NCI-H128 (cell line): Measurements from ENCODE around the gene DCTN1.

ENCODE experiments used
- DNase-seq: peaks from one replicate; lab custom pipeline; 2025; ENCODE audit not compliant: unreplicated experiment; lab: John Stamatoyannopoulos, UW

Gene DCTN1

DNA sequence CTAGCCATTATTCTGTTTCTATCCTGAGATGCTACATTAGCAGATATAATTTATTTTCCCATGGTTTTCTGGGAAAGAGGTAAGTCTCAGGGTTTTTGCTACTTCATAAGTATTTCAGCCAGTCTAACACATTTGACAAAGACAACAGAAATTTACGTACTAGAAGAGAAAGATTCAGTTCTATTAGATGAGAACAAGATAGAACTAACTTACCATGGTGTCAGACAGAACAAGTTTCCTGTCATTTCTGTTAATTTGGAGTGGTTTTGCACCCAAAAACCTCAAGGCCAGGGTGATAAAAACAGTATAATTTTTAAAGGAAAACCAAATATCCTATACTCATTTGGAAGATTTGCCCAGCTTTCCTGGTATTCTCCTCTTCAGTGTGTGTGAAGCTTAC, 52.5 kb downstream of the DCTN1 start:
- DNase-seq = no peak

DNA sequence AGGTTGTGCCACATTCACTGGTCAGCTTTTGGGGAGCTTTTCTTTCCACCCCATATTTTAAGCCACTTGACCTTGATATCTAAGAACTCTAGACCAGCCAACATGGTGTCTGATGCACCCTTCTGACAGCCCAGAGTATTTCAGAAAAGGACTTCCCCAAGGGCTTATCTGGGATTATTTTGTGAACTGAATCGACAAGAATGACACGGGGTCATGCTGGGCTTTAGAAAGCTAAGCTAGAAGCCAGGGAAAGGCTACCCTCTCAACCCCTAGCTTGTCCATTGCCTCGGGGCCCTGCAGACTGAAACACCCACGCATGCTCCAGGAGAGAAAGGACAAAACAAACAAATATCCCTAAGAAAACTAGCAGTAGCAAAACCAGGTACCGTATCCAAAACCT, 52.9 kb downstream of the DCTN1 start:
- no peak for DNase-seq

DNA sequence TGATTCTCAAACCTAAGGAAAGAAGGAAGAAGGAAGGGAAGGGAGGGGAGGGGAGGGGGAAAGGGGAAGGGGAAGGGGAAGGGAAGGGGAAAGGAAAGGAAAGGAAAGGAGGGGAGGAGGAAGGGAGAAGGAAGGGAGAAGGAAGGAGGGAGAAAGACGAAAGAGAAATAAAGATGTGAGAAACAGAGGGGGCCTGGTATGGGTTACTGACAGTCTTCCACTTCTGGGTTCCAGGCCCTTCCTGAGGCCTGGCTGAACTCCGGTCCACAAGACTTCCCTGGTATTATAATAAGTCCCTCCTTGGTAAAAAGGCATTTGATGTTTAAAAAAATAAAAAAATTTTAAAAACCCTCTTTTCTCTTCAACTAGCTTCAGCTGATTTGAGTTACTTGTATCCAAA, 54.3 kb downstream of the DCTN1 start:
- DNase-seq = no peak

DNA sequence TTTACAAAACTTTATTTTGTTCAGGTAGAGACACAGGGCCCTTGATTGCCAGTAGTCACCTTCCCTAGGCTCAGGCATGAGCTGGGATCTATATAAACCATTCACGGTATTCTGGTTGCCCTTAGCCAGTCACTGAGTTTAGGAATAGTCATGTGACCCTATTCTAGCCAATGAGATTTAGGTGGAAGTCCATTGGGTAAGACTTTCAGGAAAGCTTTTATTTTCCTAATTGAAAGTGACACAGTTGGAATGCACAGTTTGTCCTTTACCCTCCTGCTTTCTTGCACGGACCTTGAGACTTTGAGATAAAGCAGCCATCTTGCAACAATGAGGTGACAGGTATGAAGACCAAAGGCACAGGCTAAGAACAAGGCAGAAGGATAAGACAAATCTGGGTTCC, 58.4 kb downstream of the DCTN1 start:
- no peak for DNase-seq

DNA sequence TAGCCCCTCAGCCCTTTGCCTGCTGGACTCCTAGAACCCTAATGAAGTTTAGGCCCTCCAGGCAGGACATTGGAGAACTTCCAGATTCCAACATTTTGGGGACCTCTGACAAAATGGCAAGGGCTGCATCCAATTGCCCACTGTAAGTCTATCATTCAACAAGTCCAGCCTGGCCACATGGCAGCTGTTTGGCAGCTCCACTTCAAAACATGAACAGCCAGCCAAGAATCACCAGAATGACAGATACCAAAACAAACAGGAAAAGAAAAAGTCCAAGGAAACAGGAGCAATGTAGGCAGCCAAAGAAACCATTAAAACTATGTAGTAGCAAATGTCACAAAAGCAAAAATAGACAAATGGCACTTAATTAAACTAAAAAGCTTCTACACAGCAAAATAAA, 62.4 kb downstream of the DCTN1 start:
- DNase-seq = no peak

DNA sequence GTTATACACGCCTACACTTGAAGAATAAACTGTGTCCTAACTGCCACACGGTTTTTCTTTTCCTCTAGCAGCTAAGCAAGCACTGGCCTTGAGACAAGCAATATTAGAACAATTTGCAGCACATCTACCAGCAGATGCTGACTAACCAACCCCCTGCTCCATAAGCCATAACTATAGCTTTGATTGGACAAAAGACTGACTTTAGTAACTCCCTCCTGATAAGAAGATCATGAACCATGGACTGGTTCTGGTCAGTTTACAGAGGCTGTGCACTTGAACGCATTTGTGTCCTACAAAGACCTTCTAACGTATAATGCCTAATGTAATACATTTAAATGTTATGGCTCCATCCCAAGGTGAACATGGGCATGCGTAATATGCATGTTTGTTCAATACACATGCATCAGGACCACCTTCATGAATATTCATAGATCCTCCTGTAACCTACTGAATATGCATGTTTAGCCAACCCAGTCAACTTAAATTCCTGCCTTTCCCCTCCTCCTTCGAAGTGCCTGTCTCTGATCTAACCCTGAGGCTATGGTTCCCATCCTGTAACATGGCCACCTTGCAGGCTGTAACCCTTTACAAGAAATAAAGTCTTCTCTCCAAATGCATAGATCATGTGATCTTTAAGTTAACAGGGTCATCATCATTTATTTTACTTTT, 63.4 kb downstream of the DCTN1 start:
- no peak for DNase-seq

DNA sequence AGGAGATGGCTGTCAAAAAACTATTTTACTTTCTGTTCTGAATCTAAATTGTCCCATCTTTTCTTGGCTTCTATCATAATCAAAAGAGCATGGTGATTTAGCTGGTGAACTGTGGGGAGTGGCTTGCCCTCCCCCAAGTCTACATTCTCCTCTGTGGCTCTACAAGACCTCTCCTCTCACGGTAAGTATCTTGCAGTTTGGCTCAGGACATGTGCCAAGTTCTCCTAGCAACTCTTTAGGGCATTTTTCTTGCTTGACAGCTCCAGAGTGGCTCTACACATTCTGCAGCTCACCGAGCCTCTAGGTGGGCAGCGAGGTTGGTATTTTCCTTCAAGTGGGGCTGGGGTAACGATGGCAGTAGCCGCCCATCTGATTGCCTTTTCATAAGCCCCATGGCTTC, 66.0 kb downstream of the DCTN1 start:
- no peak for DNase-seq

DNA sequence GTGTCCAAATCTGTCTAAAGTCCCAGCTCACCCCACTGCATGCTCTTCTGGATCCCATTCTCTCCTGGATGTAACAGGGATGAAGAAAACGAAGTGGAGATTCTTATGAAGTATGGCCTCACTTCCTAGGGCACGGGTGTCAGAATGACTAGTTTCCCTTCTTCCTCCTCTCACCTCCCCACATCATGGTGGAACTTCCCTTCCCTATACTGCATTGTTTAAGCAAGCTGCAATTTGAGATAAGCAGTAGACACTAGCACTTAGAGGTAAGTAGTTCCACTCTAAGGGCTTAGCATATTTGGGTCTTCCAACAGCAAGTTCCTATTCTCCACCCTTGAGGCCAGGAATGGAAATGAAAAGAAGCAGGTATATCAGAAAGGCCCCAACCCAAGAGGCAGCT, 66.6 kb downstream of the DCTN1 start:
- DNase-seq = no peak

DNA sequence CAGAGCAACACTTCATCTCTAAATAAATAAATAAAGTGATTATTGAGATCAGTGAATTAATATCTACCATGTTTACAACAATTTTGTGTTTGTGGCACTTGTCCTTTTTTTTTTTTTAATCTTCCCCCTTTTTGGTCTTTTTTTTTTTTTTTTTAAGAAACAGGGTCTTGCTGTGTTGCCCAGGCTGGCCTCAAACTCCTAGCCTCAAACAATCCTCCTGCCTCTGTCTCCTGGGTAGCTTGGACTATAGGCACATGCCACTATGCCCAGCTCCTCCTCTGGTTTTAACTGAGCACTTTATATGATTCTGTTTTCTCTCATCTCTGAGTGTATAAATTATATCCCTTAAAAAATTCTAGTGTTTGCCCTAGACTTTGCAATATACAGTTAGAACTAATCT, 67.2 kb downstream of the DCTN1 start:
- no peak for DNase-seq
